IMR-90 (cell line): ENCODE measurements around the gene AQP6. TPM values are rescaled to one million over a fixed set of nuclear protein-coding genes. Genes with fewer than 3 reads are reported as not detected.

ENCODE experiments used
- ATAC-seq: fragments of 200-7000 bp; cut with Tn5 transposase; 2 replicates; pipeline ENCODE4 v1.9.1; 2020; ENCODE audit warnings: low read depth, mild to moderate bottlenecking, moderate library complexity
- BruUV-seq: library from RNA; stranded (reverse); fragments of 400-500 nt; replicated peaks from 2 replicates; lab custom pipeline; 2021; lab: Mats Ljungman, UMichigan
- CTCF ChIA-PET: fragments of 300-600 bp; formaldehyde crosslinking; extraction: SDS; loops from one replicate; lab custom pipeline; 2021; ENCODE audit warnings: antibody characterized with exemption; lab: Yijun Ruan, JAX
- POLR2A ChIA-PET: fragments of 300-600 bp; sonication (Branson Sonifier 250); formaldehyde crosslinking; loops from one replicate; lab custom pipeline; 2022; ENCODE audit warnings: antibody characterized with exemption; ENCODE audit not compliant: unreplicated experiment; lab: Charles Lee
- DNase-seq: peaks from one replicate; pipeline ENCODE4 v3.0.0; 2013
- H2AFZ ChIP-seq: replicated peaks from 2 replicates; pipeline ENCODE3; 2013; ENCODE audit warnings: low read length, mild to moderate bottlenecking; ENCODE audit not compliant: poor library complexity
- H2AK5ac ChIP-seq: 2 replicates; pipeline ENCODE4 v1.6.1; 2013; ENCODE audit warnings: low read depth, low read length, inconsistent platforms
- H2AK9ac ChIP-seq: replicated peaks from 2 replicates; pipeline ENCODE3; 2013; ENCODE audit warnings: mild to moderate bottlenecking, low read depth, low read length, moderate library complexity; ENCODE audit not compliant: poor library complexity
- H2BK120ac ChIP-seq: 2 replicates; pipeline ENCODE4 v1.6.1; 2013; ENCODE audit warnings: low read depth, low read length, inconsistent platforms
- H2BK15ac ChIP-seq: 3 replicates; pipeline ENCODE4 v1.6.1; 2013; ENCODE audit warnings: low read depth, low read length, inconsistent platforms
- H2BK20ac ChIP-seq: 2 replicates; pipeline ENCODE4 v1.6.1; 2013; ENCODE audit warnings: low read depth, mild to moderate bottlenecking, inconsistent platforms, low read length, moderate library complexity
- H2BK5ac ChIP-seq: 2 replicates; pipeline ENCODE4 v1.6.1; 2013; ENCODE audit warnings: mild to moderate bottlenecking, low read depth, low read length, inconsistent platforms; ENCODE audit not compliant: poor library complexity, severe bottlenecking
- H3K14ac ChIP-seq: replicated peaks from 2 replicates; pipeline ENCODE4 v1.6.1; 2013; ENCODE audit warnings: low read depth, low read length, inconsistent platforms
- H3K18ac ChIP-seq: 2 replicates; pipeline ENCODE4 v1.6.1; 2013; ENCODE audit warnings: low read depth, low read length, control low read depth
- H3K23ac ChIP-seq: 2 replicates; pipeline ENCODE4 v1.6.1; 2013; ENCODE audit warnings: low read depth, low read length, inconsistent platforms
- H3K27ac ChIP-seq: 2 replicates; pipeline ENCODE4 v1.5.1; 2013; ENCODE audit warnings: mild to moderate bottlenecking, control low read depth, low read length; ENCODE audit not compliant: insufficient read depth
- H3K27me3 ChIP-seq: 2 replicates; pipeline ENCODE4 v1.6.1; 2013; ENCODE audit warnings: low read length; ENCODE audit not compliant: control insufficient read depth, insufficient read depth
- H3K36me3 ChIP-seq: 2 replicates; pipeline ENCODE4 v1.6.1; 2013; ENCODE audit warnings: low read length, mixed read lengths; ENCODE audit not compliant: control insufficient read depth, insufficient read depth
- H3K4ac ChIP-seq: 2 replicates; pipeline ENCODE4 v1.6.1; 2013; ENCODE audit warnings: low read depth, low read length, inconsistent platforms
- H3K4me1 ChIP-seq: 2 replicates; pipeline ENCODE4 v1.6.1; 2013; ENCODE audit warnings: low read length, mixed read lengths; ENCODE audit not compliant: control insufficient read depth, insufficient read depth
- H3K4me2 ChIP-seq: 2 replicates; pipeline ENCODE4 v1.6.1; 2013; ENCODE audit warnings: low read depth, mild to moderate bottlenecking, control low read depth, low read length, moderate library complexity
- H3K4me3 ChIP-seq: 2 replicates; pipeline ENCODE4 v1.5.1; 2013; ENCODE audit warnings: low read depth, mild to moderate bottlenecking, control low read depth, low read length, moderate library complexity; ENCODE audit not compliant: insufficient read depth
- H3K56ac ChIP-seq: 2 replicates; pipeline ENCODE4 v1.6.1; 2013; ENCODE audit warnings: low read length, inconsistent platforms; ENCODE audit not compliant: insufficient read depth; ENCODE audit errors: extremely low read depth
- H3K79me1 ChIP-seq, 2 experiments: 2 replicates each; pipeline ENCODE4 v1.6.1; 2013; ENCODE audit warnings: low read length in 2 of 2, inconsistent platforms in 1 of 2, low read depth in 1 of 2
- H3K9ac ChIP-seq: 2 replicates; pipeline ENCODE4 v1.6.1; 2013; ENCODE audit warnings: low read depth, low read length, control low read depth
- H3K9me1 ChIP-seq: 2 replicates; pipeline ENCODE4 v1.6.1; 2013; ENCODE audit warnings: low read length, inconsistent platforms; ENCODE audit not compliant: insufficient read depth
- H3K9me3 ChIP-seq: 2 replicates; pipeline ENCODE4 v1.6.1; 2013; ENCODE audit warnings: low read length; ENCODE audit not compliant: control insufficient read depth, insufficient read depth
- H4K20me1 ChIP-seq: 2 replicates; pipeline ENCODE4 v1.6.1; 2013; ENCODE audit warnings: low read length, inconsistent platforms; ENCODE audit not compliant: insufficient read depth
- H4K5ac ChIP-seq: 2 replicates; pipeline ENCODE4 v1.6.1; 2013; ENCODE audit warnings: mild to moderate bottlenecking, low read depth, low read length, control low read depth
- H4K8ac ChIP-seq, 2 experiments: 2 replicates each; pipeline ENCODE4 v1.6.1; 2013; ENCODE audit warnings: low read depth in 2 of 2, low read length in 2 of 2, control low read depth in 1 of 2, inconsistent platforms in 1 of 2
- H4K91ac ChIP-seq: 2 replicates; pipeline ENCODE4 v1.6.1; 2013; ENCODE audit warnings: low read depth, low read length, inconsistent platforms; ENCODE audit not compliant: insufficient read depth
- BHLHE40 ChIP-seq: fragments of 150-350 bp; IDR thresholded peaks from 2 replicates; pipeline ENCODE4 v1.6.1; 2016; ENCODE audit warnings: mild to moderate bottlenecking, low read depth, low read length
- CEBPB ChIP-seq: IDR thresholded peaks from 2 replicates; pipeline ENCODE4 v1.6.1; 2012; ENCODE audit warnings: low read depth, low read length, improper control_type of control experiment
- CHD1 ChIP-seq: IDR thresholded peaks from 2 replicates; pipeline ENCODE4 v1.6.1; 2012; ENCODE audit warnings: low read depth, low read length, improper control_type of control experiment
- CTCF ChIP-seq: conservative IDR thresholded peaks from 2 replicates; pipeline ENCODE4 v1.5.1; 2012; ENCODE audit warnings: mild to moderate bottlenecking, low read depth, low read length, improper control_type of control experiment
- ELK1 ChIP-seq: fragments of 150-350 bp; IDR thresholded peaks from 2 replicates; pipeline ENCODE4 v1.6.1; 2016; ENCODE audit warnings: low read depth, mild to moderate bottlenecking, low read length, moderate library complexity, borderline replicate concordance
- FOS ChIP-seq: fragments of 150-350 bp; IDR thresholded peaks from 2 replicates; pipeline ENCODE4 v1.6.1; 2016; ENCODE audit warnings: low read depth, low read length
- MAZ ChIP-seq: IDR thresholded peaks from 2 replicates; pipeline ENCODE4 v1.6.1; 2012; ENCODE audit warnings: low read depth, mild to moderate bottlenecking, low read length, improper control_type of control experiment, moderate library complexity, borderline replicate concordance
- MXI1 ChIP-seq: IDR thresholded peaks from 2 replicates; pipeline ENCODE4 v1.6.1; 2012; ENCODE audit warnings: low read depth, mild to moderate bottlenecking, low read length, moderate library complexity, borderline replicate concordance
- NFE2L2 ChIP-seq: fragments of 150-350 bp; IDR thresholded peaks from 2 replicates; pipeline ENCODE4 v1.6.1; 2016; ENCODE audit warnings: low read depth, mild to moderate bottlenecking, low read length
- POLR2A ChIP-seq: IDR thresholded peaks from 2 replicates; pipeline ENCODE4 v1.6.1; 2012; ENCODE audit warnings: mild to moderate bottlenecking, low read depth, low read length
- RAD21 ChIP-seq: IDR thresholded peaks from 2 replicates; pipeline ENCODE4 v1.6.1; 2012; ENCODE audit warnings: low read length, improper control_type of control experiment
- RFX5 ChIP-seq: IDR thresholded peaks from 2 replicates; pipeline ENCODE4 v1.8.0; 2012; ENCODE audit warnings: low read depth, mild to moderate bottlenecking, low read length, moderate library complexity
- SMC3 ChIP-seq: fragments of 150-350 bp; IDR thresholded peaks from 2 replicates; pipeline ENCODE4 v1.6.1; 2016; ENCODE audit warnings: low read depth, mild to moderate bottlenecking, antibody characterized with exemption, low read length, moderate library complexity
- USF2 ChIP-seq: fragments of 150-350 bp; IDR thresholded peaks from 2 replicates; pipeline ENCODE4 v1.6.1; 2017; ENCODE audit warnings: mild to moderate bottlenecking, antibody characterized with exemption, low read length, low read depth
- WGBS, 2 experiments: methylation state at CpG; one replicate each; pipeline versions ENCODE4 v1.1.5 to v1.1.7; 2013; ENCODE audit warnings: missing lambda C conversion rate in 2 of 2; ENCODE audit not compliant: insufficient read length in 1 of 2; ENCODE audit errors: extremely low coverage in 2 of 2; 5-methylcytosine and 5-hydroxymethylcytosine counted together
- dilution Hi-C: fragments of 300-500 bp; cut with HindIII; formaldehyde crosslinking; loops from one replicate; pipeline ENCODE4 v1.14.3; 2018; ENCODE audit warnings: low sequenced_read_pairs; ENCODE audit not compliant: unreplicated experiment
- in situ Hi-C: fragments of 300-500 bp; cut with MboI; formaldehyde crosslinking; loops from 3 replicates; pipeline ENCODE4 v1.14.3; 2019; ENCODE audit warnings: low sequenced_read_pairs, inconsistent platforms, mixed read lengths
- intact Hi-C: fragments of 100-400 bp; cut with micrococcal nuclease; formaldehyde crosslinking; loops from 2 replicates; pipeline ENCODE4 v1.10.0; 2022
- polyA plus RNA-seq, 3 experiments: library from polyadenylated mRNA; depleted of rRNA; stranded (reverse); fragments of >200 nt; gene quantifications; 2 replicates each; pipeline ENCODE4 v1.2.3, GENCODE V29; 2012; ENCODE audit warnings: low replicate concordance in 1 of 3
- total RNA-seq: library from RNA; depleted of rRNA; stranded (reverse); fragments of >200 nt; gene quantifications from 2 replicates; pipeline ENCODE4 v1.2.3, GENCODE V29; 2012

Gene AQP6
- total and polyA plus RNA-seq, 2 of the 4 experiments (the other 2 are of a cell fraction), result not detected

GRCh38 chr12:49956663-49957569, 15.8 kb upstream of the AQP6 start:
- Histone ChIP-seq H4K8ac (no peak overlapping the region), H4K91ac (no peak overlapping the region), H3K9me3 (no peaks in the 10 kb centered on the region; the same call in 1 of the 2 replicates), H3K4me2 (no peak overlapping the region), H3K9ac (no peak overlapping the region), H3K27ac (no peak overlapping the region), H2BK5ac (no peak overlapping the region), H4K20me1 (no peaks in the 10 kb centered on the region), H2BK20ac (no peak overlapping the region), H2AFZ (no peak overlapping the region), H3K56ac (no peak overlapping the region), H3K27me3 (peaks cover 95% of the 10 kb centered on the region), H3K36me3 (no peaks in the 10 kb centered on the region), H3K18ac (no peak overlapping the region), H2BK120ac (no peak overlapping the region), H2AK9ac (no peak overlapping the region), H3K9me1 (no peaks in the 10 kb centered on the region), H3K23ac (no peak overlapping the region), H3K14ac (no peak overlapping the region), H3K4ac (no peak overlapping the region), H2AK5ac (no peak overlapping the region), H3K4me1 (no peaks in the 10 kb centered on the region), H2BK15ac (no peak overlapping the region), H3K4me3 (no peak overlapping the region), H3K79me1 (no peaks in the 10 kb centered on the region), H4K5ac (no peak overlapping the region)
- POLR2A ChIA-PET, result interaction anchor here (0.8 kb wide), 1 partner anchor 141 kb away, joined by 4 read pairs; no protein-coding TSS in a partner anchor
- dilution Hi-C loops (no loop called here), intact Hi-C loops (no loop called here), in situ Hi-C loops (no loop called here)
- BruUV-seq, result no TSS peak
- no peak for TF ChIP-seq USF2
- no peak for TF ChIP-seq POLR2A
- no peak for TF ChIP-seq CEBPB
- no peak for TF ChIP-seq RFX5
- TF ChIP-seq ELK1, result no peak
- no peak for TF ChIP-seq CTCF
- no peak for TF ChIP-seq BHLHE40
- TF ChIP-seq CHD1, result no peak
- TF ChIP-seq NFE2L2, result no peak
- TF ChIP-seq MAZ, result no peak
- no peak for TF ChIP-seq SMC3
- TF ChIP-seq RAD21, result no peak
- TF ChIP-seq FOS, result no peak
- TF ChIP-seq MXI1, result no peak
- DNase-seq, result no peak
- WGBS, 2 experiments, result 75% methylated on average over 1 of the region's 6 CpGs; no CpG with 5 or more reads in 1 of the 2 experiments
- CTCF ChIA-PET, result no interaction called here
- no peak for ATAC-seq
